ENCODE data around the gene ADM5.
A peak's percentile ranks its signal among the peaks of the same experiment; 100 is the strongest.
"Not testable (repeated sequence)": the region's sequence is repeated elsewhere in the genome, so short reads cannot be mapped to it uniquely, and the experiment has no call there.

Gene ADM5

DNA sequence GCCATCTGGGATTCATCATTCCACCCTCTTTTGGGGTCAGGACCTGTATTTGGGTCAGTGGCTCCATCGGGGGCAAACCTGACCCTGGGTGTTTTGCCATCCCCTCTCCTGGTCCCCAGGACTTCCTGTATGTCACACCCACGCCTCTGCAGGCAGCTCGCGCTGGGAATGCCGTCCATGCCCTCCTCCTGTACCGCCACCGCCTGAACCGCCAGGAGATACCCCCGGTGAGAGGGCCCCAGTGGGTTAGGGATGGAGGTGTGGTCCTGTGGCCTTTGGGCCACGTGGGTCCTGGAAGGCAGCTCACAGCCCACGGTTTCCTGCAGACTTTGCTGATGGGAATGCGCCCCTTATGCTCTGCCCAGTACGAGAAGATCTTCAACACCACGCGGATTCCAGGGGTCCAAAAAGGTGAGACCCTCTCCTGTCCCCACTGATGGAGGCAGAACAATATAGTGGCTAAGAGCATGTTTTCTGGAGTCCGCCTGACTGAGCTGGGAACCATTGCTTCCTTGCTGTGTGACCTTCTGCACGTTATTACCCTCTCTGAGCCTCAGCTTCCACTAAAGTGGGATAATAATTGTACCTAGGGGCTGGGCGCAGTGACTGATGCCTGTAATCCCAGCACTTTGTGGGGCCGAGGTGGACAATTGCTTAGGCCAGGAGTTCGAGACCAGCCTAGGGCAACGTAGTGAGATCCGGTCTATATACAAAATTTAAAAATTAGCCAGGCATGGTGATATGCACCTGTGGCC, 15.7 kb downstream of the ADM5 start:
- no peak for DNase-seq

DNA sequence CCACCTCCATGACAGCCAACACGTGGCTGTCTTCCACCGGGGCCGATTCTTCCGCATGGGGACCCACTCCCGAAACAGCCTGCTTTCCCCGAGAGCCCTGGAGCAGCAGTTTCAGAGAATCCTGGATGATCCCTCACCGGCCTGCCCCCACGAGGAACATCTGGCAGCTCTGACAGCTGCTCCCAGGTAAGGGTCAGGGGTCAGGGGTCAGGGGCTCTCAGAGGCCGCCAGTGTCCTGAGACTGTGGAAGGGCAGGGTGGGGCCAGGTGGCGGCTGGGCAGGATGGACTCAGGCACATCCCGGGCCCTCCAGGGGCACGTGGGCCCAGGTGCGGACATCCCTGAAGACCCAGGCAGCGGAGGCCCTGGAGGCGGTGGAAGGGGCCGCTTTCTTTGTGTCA, 16.5 kb downstream of the ADM5 start:
- DNase-seq: no peak

DNA sequence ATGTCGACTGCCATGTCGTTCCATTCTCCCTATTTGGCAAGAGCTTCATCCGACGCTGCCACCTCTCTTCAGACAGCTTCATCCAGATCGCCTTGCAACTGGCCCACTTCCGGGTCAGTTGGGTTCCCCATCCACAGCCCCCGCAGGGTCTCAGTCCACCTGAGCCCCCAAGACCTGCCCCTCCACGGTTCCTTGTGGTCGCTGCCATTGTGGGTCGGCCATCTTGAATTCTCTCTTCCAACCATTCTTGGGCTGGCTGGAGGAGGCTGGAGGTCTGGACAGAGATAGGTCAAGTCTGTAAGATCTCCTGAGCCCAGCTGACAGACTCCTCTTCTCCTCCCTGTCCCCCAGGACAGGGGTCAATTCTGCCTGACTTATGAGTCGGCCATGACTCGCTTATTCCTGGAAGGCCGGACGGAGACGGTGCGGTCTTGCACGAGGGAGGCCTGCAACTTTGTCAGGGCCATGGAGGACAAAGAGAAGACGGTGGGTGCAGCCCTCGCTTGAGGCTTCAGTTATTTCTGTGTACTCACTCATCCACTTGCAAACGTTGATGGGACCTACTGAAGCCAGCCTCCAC, 21.1 kb downstream of the ADM5 start:
- no peak for DNase-seq

DNA sequence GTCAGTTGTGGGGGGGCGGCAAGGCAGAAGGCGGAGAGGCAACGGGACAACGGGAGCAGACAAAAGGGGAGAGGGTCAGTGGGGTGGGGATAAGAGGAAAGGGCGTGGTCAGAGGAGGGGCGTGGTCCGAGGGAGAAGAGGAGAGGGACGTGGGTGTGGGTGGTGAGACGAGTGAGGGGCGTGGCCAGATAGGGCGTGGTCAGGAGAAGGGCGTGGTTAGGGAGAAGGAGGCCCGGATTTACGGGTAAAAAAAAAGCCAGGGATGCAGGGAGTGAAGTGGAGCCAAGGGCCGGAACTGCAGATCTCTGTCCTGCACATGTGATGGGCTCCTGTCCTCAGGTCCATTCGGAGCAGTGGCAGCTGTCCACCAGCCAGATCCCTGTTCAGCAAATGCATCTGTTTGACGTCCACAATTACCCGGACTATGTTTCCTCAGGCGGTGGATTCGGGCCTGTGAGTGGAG, 23.0 kb downstream of the ADM5 start:
- DNase-seq: peak; percentile 53

DNA sequence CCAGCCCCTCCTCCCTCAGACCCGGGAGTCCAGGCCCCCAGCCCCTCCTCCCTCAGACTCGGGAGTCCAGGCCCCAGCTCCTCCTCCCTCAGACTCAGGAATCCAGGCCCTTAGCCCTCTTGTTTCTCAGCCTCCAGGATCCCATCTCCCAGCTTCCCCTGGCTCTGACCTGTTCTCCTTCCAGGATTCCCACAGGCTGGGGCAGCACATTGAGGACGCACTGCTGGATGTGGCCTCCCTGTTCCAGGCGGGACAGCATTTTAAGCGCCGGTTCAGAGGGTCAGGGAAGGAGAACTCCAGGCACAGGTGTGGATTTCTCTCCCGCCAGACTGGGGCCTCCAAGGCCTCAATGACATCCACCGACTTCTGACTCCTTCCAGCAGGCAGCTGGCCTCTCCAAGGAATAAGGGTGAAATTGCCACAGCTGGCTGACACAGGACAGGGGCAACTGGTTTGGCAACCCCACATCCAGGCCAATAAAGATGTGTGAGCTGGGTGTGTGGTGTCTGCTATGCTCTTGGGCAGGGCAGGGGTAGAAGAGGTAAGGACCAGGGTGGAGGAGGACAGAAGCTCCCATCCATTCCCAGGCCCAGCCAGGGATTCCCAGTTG, 23.9 kb downstream of the ADM5 start:
- DNase-seq: no peak

DNA sequence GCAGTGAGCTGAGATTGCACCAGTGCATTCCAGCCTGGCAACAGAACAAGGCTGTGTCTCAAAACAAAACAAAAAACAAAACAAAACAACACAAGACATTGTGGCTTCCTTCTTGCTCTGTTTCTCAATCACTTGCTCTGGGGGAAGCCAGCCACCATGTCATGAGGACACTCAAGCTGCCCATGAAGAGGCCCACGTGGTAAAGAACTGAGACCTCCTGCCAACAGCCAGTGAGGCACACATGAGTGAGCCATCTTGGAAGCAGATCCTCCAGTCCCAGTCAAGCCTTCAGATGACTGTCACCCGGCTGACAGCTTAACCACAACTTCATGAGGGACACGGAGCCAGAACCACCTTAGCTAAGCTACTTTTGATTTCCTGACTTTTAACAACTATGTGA, 26.8 kb downstream of the ADM5 start:
- no peak for DNase-seq

DNA sequence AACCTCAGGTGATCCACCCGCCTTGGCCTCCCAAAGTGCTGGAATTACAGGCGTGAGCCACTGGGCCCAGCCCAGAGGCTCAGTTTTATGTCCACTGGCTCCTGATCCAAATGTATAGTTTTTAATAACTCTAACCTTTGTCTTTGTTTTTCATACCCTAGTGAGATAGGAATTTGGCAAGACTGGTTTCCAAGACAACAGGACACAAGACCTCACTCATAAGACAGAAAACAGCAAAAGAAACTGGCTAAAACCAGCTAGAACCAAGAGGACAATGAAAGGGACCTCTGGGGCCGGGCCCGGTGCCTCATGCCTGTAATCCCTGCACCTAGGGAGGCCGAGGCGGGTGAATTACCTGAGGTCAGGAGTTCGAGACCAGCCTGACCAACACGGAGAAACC, 29.1 kb downstream of the ADM5 start:
- DNase-seq: no peak

DNA sequence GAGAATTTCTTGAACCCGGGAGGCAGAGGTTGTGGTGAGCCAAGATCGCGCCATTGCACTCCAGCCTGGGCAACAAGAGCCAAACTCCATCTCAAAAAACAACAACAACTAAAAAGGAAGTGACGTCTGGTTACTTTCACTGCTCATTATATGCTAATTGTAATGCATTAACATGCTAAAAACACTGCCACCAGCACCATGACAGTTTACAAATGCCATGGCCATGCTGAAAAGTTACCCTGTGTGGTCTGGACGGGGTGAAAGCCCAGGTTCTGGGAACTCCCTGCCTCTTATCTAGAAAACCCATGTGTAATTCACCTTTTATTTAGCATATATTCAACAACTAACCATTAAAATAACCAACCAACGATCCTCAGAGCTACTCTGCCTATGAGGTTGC, 29.6 kb downstream of the ADM5 start:
- no peak for DNase-seq

DNA sequence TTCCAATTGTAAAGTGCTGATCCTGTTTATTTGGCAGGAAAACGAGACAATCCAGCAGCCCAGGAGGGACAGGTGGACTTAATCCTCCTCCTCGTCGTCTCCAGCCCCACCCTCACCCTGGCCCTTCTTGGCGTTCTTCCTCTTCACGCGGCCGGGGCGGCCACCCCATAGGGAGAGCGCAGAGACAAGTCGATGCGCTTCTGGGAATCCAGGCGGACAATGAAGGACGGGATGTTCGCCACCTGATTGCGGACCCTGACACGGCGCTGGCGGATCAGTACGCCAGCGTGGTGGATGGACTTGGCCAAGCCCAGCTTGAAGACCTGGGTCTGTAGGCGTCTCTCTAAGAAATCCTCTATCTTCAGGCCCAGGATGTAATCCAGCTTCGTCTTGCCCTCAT, 30.0 kb downstream of the ADM5 start:
- DNase-seq: not testable (repeated sequence)

DNA sequence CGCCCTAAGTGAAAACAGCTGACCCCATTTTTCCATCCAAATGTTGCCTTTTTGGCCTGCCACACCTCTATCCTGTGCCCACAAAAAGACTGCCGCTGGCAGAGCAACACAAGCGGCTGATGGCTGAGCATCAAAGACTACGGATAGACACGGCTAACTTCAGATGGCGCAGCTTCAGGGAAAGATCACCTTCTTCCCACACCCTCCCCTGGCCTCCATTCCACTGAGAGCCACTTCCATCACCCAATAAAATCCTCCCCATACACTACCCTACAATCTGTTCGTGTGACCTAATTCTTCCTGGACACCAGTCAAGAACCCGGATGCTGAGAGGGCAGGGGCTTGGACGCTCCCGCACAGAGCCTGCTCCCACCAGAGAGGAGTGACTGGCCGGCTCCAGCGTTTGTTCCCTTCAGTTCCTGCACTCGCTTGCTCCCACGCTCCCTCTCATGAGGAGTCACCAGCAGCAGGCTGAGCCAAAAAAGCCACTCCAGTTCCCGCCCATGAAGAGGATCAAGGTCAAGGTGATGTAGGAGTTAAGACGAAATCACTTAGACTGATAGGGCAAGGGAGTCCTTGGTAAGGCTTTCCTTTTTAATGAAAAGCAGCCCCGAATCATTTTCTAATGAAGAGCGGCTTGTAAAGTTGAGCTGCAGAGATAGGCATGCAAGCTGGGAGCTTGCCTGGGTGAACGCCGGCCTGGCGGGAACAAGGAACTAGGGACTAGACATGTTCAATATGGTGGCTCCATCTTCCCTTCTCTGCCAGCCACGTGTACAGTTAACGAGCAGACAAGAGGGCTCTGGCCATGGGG, 38.0 kb downstream of the ADM5 start:
- no peak for DNase-seq

DNA sequence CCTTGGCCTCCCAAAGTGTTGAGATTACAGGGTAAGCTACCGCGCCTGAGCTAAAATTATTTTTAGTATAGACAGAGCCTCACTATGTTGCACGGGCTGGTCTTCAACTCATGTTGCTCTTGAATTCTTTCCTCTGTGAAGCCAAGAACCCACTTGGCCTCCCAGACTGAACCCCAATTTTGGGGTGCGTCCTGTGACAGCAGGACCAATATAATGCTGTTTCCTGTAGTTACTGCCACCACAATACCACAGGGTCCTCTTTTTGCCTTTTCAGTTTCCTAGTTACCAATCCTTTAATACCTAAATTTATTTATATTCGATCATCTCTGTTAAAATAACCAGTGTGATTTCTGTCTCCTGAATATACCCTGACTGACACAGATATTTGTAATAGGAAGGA, 40.8 kb downstream of the ADM5 start:
- no peak for DNase-seq

DNA sequence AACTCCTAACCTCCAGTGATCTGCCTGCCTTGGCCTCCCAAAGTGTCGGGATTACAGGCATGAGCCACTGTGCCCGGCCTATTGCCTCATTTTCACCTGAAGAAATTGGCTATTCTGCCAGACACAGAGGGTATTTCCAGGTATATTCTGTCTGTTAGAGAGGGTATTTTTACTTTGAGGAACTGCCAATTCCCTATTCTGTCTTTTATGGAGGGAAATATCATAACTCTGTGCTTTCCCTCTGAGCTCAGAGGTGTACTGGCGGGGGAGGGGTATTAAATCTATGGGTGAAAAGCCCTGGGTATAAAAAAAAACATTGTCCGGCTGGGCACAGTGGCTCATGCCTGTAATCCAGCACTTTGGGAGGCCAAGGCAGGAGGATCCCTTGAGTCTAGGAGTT, 48.9 kb downstream of the ADM5 start:
- DNase-seq: no peak

DNA sequence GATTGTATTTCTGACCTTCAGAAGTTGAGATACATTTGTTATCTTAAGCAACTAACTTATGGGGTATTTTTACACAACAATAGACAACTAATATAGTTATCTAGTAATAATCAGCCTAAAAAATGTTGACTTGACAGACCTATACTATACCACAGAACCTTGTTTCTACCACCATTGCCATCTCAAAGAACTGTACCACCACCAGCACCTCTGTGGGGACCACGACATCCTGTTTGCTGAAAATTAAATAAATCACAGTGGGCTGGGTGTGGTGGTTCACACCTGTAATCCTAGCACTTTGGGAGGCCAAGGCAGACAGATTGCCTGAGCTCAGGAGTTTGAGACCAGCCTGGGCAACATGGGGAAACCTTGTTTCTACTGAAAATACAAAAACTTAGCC, 49.7 kb downstream of the ADM5 start:
- DNase-seq: no peak

DNA sequence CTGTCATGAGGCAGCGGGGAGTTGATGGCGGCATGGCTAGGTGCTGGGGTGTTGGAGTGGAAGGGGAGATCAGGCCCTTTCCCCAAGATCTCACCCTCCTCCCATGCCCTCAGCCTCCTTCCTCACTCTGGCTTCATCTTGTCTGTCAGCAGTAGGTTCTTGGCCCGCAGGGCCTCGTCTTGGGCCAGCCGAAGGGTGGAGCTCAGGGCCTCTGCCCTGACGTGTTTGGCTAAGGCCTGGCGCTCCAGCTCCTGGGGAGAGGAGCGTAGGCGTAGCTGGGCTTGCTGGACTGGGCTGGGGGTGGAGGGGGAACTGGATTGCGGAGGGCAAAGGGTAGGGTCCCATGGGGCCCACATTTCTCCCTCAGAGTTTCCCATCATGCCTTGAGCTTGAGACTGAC, 50.5 kb downstream of the ADM5 start:
- no peak for DNase-seq
